ENCODE results near the gene C6orf163. TPM values are rescaled to one million over a fixed set of nuclear protein-coding genes. Genes with fewer than 3 reads are reported as not detected.
"Not testable (repeated sequence)": the region's sequence is repeated elsewhere in the genome, so short reads cannot be mapped to it uniquely, and the experiment has no call there.

C6orf163 gene
- total and polyA plus RNA-seq, 2 experiments from 2014 or later: 2.3 to 5.4 TPM

DNA sequence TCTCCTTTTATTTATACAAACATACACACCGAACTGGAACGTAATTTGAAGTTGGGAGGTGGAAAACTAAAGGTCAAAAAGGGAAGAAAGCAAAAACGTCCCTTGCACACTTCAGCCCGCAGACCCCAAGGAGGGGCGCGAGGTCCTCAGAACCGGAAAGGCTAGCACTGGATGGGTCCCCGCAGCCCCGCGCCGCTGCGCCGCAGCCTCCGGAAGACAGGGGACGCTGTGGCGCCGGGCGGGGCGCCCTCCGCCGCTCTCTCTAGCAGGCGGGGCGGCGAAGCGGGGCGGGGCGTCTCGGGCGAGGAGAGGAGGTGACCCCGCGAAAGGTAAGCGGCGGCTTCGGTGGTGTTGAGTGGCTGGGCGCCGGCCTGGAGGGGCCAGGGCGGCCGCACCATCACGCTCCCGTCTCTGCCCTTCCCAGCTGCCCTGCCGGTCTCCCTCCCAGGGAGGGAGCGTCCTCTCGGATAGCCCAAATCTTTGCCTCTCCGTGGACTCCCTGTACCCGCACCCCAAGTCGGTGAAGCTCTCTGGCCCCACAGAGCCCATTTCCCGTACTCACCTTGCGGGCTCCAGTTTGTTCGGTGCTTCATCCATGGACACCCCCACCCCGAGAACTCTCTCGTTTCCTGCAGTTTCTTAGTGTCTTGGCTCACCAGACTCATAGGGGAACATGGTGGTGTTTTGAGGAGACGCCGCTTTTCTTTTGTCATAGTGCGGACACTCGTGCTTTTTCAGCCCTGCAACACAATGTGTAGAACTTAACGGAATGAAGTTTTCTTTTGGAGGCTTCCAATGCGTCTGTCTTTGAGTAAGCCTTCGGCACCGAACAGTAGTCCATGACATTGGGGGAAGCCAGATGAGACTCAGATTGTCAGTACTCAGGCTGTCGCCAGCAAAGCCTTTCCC is 22.1 kb upstream of the C6orf163 start, which contains the start of gene SMIM8 (continued):
- TF ChIP-seq, protein P1, sequence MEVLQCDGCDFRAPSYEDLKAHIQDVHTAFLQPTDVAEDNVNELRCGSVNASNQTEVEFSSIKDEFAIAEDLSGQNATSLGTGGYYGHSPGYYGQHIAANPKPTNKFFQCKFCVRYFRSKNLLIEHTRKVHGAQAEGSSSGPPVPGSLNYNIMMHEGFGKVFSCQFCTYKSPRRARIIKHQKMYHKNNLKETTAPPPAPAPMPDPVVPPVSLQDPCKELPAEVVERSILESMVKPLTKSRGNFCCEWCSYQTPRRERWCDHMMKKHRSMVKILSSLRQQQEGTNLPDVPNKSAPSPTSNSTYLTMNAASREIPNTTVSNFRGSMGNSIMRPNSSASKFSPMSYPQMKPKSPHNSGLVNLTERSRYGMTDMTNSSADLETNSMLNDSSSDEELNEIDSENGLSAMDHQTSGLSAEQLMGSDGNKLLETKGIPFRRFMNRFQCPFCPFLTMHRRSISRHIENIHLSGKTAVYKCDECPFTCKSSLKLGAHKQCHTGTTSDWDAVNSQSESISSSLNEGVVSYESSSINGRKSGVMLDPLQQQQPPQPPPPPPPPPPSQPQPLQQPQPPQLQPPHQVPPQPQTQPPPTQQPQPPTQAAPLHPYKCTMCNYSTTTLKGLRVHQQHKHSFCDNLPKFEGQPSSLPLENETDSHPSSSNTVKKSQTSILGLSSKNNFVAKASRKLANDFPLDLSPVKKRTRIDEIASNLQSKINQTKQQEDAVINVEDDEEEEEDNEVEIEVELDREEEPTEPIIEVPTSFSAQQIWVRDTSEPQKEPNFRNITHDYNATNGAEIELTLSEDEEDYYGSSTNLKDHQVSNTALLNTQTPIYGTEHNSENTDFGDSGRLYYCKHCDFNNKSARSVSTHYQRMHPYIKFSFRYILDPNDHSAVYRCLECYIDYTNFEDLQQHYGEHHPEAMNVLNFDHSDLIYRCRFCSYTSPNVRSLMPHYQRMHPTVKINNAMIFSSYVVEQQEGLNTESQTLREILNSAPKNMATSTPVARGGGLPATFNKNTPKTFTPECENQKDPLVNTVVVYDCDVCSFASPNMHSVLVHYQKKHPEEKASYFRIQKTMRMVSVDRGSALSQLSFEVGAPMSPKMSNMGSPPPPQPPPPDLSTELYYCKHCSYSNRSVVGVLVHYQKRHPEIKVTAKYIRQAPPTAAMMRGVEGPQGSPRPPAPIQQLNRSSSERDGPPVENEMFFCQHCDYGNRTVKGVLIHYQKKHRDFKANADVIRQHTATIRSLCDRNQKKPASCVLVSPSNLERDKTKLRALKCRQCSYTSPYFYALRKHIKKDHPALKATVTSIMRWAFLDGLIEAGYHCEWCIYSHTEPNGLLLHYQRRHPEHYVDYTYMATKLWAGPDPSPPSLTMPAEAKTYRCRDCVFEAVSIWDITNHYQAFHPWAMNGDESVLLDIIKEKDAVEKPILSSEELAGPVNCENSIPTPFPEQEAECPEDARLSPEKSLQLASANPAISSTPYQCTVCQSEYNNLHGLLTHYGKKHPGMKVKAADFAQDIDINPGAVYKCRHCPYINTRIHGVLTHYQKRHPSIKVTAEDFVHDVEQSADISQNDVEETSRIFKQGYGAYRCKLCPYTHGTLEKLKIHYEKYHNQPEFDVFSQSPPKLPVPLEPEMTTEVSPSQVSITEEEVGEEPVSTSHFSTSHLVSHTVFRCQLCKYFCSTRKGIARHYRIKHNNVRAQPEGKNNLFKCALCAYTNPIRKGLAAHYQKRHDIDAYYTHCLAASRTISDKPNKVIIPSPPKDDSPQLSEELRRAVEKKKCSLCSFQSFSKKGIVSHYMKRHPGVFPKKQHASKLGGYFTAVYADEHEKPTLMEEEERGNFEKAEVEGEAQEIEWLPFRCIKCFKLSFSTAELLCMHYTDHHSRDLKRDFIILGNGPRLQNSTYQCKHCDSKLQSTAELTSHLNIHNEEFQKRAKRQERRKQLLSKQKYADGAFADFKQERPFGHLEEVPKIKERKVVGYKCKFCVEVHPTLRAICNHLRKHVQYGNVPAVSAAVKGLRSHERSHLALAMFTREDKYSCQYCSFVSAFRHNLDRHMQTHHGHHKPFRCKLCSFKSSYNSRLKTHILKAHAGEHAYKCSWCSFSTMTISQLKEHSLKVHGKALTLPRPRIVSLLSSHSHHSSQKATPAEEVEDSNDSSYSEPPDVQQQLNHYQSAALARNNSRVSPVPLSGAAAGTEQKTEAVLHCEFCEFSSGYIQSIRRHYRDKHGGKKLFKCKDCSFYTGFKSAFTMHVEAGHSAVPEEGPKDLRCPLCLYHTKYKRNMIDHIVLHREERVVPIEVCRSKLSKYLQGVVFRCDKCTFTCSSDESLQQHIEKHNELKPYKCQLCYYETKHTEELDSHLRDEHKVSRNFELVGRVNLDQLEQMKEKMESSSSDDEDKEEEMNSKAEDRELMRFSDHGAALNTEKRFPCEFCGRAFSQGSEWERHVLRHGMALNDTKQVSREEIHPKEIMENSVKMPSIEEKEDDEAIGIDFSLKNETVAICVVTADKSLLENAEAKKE (CRISPR knock-in tag; IDR thresholded peaks at IDR 0.05): no peak
- peak; percentile 54 for TF ChIP-seq CREB1 (CRISPR knock-in tag; IDR thresholded peaks at IDR 0.05; ENCODE audit: low read depth)
- TF ChIP-seq, protein P2, sequence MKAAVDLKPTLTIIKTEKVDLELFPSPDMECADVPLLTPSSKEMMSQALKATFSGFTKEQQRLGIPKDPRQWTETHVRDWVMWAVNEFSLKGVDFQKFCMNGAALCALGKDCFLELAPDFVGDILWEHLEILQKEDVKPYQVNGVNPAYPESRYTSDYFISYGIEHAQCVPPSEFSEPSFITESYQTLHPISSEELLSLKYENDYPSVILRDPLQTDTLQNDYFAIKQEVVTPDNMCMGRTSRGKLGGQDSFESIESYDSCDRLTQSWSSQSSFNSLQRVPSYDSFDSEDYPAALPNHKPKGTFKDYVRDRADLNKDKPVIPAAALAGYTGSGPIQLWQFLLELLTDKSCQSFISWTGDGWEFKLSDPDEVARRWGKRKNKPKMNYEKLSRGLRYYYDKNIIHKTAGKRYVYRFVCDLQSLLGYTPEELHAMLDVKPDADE (IDR thresholded peaks at IDR 0.05): peak; percentile 53; the same call in 1 of the 2 replicates
- TF ChIP-seq, protein P3, sequence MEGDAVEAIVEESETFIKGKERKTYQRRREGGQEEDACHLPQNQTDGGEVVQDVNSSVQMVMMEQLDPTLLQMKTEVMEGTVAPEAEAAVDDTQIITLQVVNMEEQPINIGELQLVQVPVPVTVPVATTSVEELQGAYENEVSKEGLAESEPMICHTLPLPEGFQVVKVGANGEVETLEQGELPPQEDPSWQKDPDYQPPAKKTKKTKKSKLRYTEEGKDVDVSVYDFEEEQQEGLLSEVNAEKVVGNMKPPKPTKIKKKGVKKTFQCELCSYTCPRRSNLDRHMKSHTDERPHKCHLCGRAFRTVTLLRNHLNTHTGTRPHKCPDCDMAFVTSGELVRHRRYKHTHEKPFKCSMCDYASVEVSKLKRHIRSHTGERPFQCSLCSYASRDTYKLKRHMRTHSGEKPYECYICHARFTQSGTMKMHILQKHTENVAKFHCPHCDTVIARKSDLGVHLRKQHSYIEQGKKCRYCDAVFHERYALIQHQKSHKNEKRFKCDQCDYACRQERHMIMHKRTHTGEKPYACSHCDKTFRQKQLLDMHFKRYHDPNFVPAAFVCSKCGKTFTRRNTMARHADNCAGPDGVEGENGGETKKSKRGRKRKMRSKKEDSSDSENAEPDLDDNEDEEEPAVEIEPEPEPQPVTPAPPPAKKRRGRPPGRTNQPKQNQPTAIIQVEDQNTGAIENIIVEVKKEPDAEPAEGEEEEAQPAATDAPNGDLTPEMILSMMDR (conservative IDR thresholded peaks at IDR 0.05; ENCODE audit: low read depth in 2 of 2): peak; percentile 89 to 94

DNA sequence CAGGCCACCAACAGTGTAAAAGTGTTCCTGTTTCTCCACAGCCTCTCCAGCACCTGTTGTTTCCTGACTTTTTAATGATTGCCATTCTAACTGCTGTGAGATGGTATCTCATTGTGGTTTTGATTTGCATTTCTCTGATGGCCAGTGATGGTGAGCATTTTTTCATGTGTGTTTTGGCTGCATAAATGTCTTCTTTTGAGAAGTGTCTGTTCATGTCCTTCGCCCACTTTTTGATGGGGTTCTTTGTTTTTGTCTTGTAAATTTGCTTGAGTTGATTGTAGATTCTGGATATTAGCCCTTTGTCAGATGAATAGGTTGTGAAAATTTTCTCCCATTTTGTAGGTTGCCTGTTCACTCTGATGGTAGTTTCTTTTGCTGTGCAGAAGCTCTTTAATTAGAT is 20.7 kb upstream of the C6orf163 start:
- ATAC-seq; H3K27ac Mint-ChIP-seq; H3K4me3 ChIP-seq; H3K36me3 ChIP-seq (ENCODE audit: insufficient read depth); H3K27ac ChIP-seq (ENCODE audit: low read depth); H3K9me2 ChIP-seq (ENCODE audit: insufficient read depth); H3F3A ChIP-seq (replicated peaks; ENCODE audit: low read depth); H4K20me1 ChIP-seq (replicated peaks; ENCODE audit: insufficient read depth); H3K27me3 ChIP-seq (ENCODE audit: insufficient read depth); H2AFZ ChIP-seq; H3K4me1 ChIP-seq (ENCODE audit: insufficient read depth); H3K27me3 Mint-ChIP-seq (ENCODE audit: insufficient read depth, low read depth, poor library complexity); H3K4me2 ChIP-seq; DNase-seq (ENCODE audit: low spot score): not testable (repeated sequence)
- Mint-ChIP-seq H3K9me3 (peaks cover 20% of the 10 kb centered on the region), H3K4me3 (peak overlapping the region; percentile 99; the same call in 2 of the 3 replicates), H3K36me3 (ENCODE audit: low read depth) (peaks cover 20% of the 10 kb centered on the region), H3K4me1 (peaks cover 15% of the 10 kb centered on the region)
- peaks cover 42% of the 10 kb centered on the region for H3K79me2 ChIP-seq (replicated peaks; ENCODE audit: insufficient read depth)

Data from GM23338 (cell line).